Progenitor cell of endocrine pancreas (in vitro differentiated cells): ENCODE measurements around the gene TMEM132D. TPM values are rescaled to one million over a fixed set of nuclear protein-coding genes. Genes with fewer than 3 reads are reported as not detected.

Source experiments
- DNase-seq: peaks from one replicate; pipeline ENCODE4 v3.0.0; 2021; ENCODE audit warnings: low spot score; ENCODE audit not compliant: unreplicated experiment
- H3K27ac Mint-ChIP-seq: 2 replicates; pipeline ENCODE4 v1.8.0; 2021; ENCODE audit warnings: mild to moderate bottlenecking, moderate library complexity, mixed read lengths
- H3K27me3 Mint-ChIP-seq: 2 replicates; pipeline ENCODE4 v1.8.0; 2021; ENCODE audit warnings: mixed read lengths
- H3K36me3 Mint-ChIP-seq: 2 replicates; pipeline ENCODE4 v1.8.0; 2022; ENCODE audit warnings: mixed read lengths; ENCODE audit not compliant: insufficient read depth
- H3K4me1 Mint-ChIP-seq: 2 replicates; pipeline ENCODE4 v1.8.0; 2021; ENCODE audit warnings: low read depth, mixed read lengths
- H3K4me3 Mint-ChIP-seq: 2 replicates; pipeline ENCODE4 v1.8.0; 2021; ENCODE audit warnings: low read depth, mild to moderate bottlenecking, moderate library complexity, mixed read lengths
- H3K9me3 Mint-ChIP-seq: 2 replicates; pipeline ENCODE4 v1.8.0; 2021; ENCODE audit warnings: low read depth, mixed read lengths
- total RNA-seq: library from RNA; stranded (reverse); gene quantifications from 2 replicates; pipeline ENCODE4 v1.2.1, GENCODE V29; 2021
- TF ChIP-seq, protein P1 (sequence below): fragments of 200-600 bp; sonication (generic); IDR thresholded peaks from one replicate; pipeline ENCODE4 v1.5.0; 2021; ENCODE audit warnings: antibody characterized with exemption, mild to moderate bottlenecking; ENCODE audit not compliant: unreplicated experiment

The TMEM132D gene
- total RNA-seq, 1 donor from 2014 or later: 0.46 TPM

DNA sequence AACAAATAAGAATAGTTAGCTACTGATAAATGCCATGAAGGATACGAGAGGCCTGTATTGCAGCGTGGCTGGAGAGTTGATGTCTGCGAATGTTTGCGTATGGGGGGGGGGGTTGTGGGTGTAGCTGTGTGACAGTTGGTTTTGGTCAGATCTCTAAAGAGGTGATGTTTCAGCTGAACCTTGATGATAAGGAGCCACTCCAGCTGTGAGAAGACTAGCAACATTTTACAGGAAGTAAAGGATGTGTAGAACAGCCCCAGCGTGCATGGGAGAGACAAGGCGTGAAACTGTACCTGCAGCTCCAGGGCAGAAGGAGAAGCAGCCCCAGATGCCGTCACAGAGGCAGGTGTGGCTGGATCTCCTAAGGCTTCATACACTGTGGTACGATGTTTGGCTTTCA lies 416.9 kb downstream of the TMEM132D start:
- Mint-ChIP-seq H3K4me3 (no peak overlapping the region), H3K27me3 (peaks cover 14% of the 10 kb centered on the region), H3K36me3 (no peaks in the 10 kb centered on the region), H3K4me1 (peaks cover 5% of the 10 kb centered on the region), H3K27ac (no peak overlapping the region), H3K9me3 (no peaks in the 10 kb centered on the region)
- TF ChIP-seq, protein P1, sequence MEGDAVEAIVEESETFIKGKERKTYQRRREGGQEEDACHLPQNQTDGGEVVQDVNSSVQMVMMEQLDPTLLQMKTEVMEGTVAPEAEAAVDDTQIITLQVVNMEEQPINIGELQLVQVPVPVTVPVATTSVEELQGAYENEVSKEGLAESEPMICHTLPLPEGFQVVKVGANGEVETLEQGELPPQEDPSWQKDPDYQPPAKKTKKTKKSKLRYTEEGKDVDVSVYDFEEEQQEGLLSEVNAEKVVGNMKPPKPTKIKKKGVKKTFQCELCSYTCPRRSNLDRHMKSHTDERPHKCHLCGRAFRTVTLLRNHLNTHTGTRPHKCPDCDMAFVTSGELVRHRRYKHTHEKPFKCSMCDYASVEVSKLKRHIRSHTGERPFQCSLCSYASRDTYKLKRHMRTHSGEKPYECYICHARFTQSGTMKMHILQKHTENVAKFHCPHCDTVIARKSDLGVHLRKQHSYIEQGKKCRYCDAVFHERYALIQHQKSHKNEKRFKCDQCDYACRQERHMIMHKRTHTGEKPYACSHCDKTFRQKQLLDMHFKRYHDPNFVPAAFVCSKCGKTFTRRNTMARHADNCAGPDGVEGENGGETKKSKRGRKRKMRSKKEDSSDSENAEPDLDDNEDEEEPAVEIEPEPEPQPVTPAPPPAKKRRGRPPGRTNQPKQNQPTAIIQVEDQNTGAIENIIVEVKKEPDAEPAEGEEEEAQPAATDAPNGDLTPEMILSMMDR: no peak
- DNase-seq: no peak

GRCh38 chr12:129483111-129483893 lies 420.5 kb downstream of the TMEM132D start:
- peaks cover 23% of the 10 kb centered on the region for H3K27me3 Mint-ChIP-seq
- TF ChIP-seq, protein P1: no peak
- H3K36me3 Mint-ChIP-seq: no peaks in the 10 kb centered on the region
- no peaks in the 10 kb centered on the region for H3K9me3 Mint-ChIP-seq
- no peak overlapping the region for H3K27ac Mint-ChIP-seq
- DNase-seq: no peak
- peaks cover 5% of the 10 kb centered on the region for H3K4me1 Mint-ChIP-seq
- no peak overlapping the region for H3K4me3 Mint-ChIP-seq

DNA sequence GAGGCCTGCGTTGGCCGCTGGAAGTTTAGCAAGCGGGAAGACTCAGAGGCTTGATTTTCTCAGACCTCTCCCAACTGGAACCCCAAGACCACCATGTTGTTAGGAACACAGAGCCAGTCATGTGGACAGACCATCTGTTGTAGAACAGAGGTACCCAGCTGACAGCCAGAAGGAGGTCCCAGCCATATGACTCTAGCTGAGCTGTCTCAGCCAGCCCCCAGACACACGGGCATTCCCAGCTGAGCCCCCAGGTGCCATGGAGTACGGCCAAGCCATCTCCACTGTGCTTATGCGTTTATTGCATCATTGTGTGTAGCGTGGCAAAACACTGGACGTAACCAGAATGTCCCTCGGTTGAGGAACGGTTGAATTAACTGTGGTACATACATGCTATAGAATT lies 421.9 kb downstream of the TMEM132D start:
- no peak overlapping the region for H3K27ac Mint-ChIP-seq
- H3K4me3 Mint-ChIP-seq: no peak overlapping the region
- H3K36me3 Mint-ChIP-seq: no peaks in the 10 kb centered on the region
- no peaks in the 10 kb centered on the region for H3K9me3 Mint-ChIP-seq
- no peak for DNase-seq
- peaks cover 3% of the 10 kb centered on the region for H3K4me1 Mint-ChIP-seq
- H3K27me3 Mint-ChIP-seq: peaks cover 24% of the 10 kb centered on the region
- TF ChIP-seq, protein P1: no peak

DNA sequence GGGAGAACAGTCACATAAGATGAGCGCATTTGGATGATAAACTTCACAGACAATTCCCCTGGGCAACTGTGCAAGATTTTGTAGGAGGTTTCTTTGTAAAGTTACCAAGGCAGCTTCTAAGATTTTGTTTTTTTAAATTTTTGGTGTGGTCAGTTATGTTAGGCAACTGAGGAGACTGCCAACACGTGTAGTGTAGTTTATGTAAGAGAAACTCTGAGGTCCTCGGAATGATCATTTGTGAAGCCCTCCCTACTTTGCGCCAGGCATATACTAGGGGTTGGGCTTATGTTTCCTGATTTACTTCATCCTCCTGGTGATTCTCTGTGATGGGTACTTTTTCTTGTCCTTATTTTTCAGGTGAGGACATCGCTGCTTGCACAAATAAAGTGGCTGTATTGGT lies 433.6 kb downstream of the TMEM132D start:
- Mint-ChIP-seq H3K4me1 (peaks cover 3% of the 10 kb centered on the region), H3K36me3 (no peaks in the 10 kb centered on the region), H3K27ac (no peak overlapping the region), H3K27me3 (peaks cover 3% of the 10 kb centered on the region), H3K4me3 (no peak overlapping the region), H3K9me3 (no peaks in the 10 kb centered on the region)
- DNase-seq: no peak
- TF ChIP-seq, protein P1: no peak

DNA sequence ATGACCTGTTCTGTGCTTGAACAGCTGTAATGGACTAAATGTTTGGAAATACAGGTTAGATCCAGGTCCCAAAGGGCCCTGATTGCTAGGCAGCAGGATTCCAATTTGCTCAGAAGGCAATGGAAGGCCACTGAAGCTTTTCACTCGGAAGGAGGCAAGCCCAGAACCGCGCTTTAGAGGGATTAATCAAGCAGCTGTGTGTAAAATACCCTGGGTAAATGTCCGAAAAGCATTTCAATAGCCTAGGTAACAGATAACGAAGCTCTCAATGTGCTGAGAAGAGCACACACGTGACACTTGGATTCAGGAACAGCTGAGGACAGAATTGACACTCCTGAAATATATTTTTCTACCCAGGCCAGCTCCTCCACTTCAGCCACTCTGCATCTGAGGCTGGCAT lies 436.1 kb downstream of the TMEM132D start:
- no peaks in the 10 kb centered on the region for H3K9me3 Mint-ChIP-seq
- TF ChIP-seq, protein P1: no peak
- H3K27me3 Mint-ChIP-seq: peaks cover 3% of the 10 kb centered on the region
- H3K36me3 Mint-ChIP-seq: no peaks in the 10 kb centered on the region
- H3K27ac Mint-ChIP-seq: no peak overlapping the region
- no peak for DNase-seq
- no peak overlapping the region for H3K4me3 Mint-ChIP-seq
- peaks cover 3% of the 10 kb centered on the region for H3K4me1 Mint-ChIP-seq
